GM21737 (cell line): Measurements from ENCODE around the gene SUSD6.
"Not testable (repeated sequence)": the region's sequence is repeated elsewhere in the genome, so short reads cannot be mapped to it uniquely, and the experiment has no call there.

Experiments used
- ATAC-seq: cut with Tn5 transposase; IDR thresholded peaks from one replicate; pipeline ENCODE4 v1.9.1; 2021; ENCODE audit warnings: mild to moderate bottlenecking, moderate library complexity; ENCODE audit not compliant: unreplicated experiment

SUSD6 gene

GRCh38 chr14:69620211-69620611 lies 8.8 kb downstream of the SUSD6 start:
- ATAC-seq = no peak

- no peak for ATAC-seq
Measured at GRCh38 chr14:69620981-69621380, 9.6 kb downstream of the SUSD6 start.

GRCh38 chr14:69624136-69624535 lies 12.7 kb downstream of the SUSD6 start:
- no peak for ATAC-seq

GRCh38 chr14:69625299-69626131 lies 14.1 kb downstream of the SUSD6 start:
- peak; percentile 86 for ATAC-seq

GRCh38 chr14:69626132-69626500 lies 14.7 kb downstream of the SUSD6 start:
- no peak for ATAC-seq

- no peak for ATAC-seq
Measured at GRCh38 chr14:69629225-69630127, 18.1 kb downstream of the SUSD6 start.

- ATAC-seq = no peak
Measured at GRCh38 chr14:69630360-69630759, 19.0 kb downstream of the SUSD6 start.

GRCh38 chr14:69631509-69631908 lies 20.1 kb downstream of the SUSD6 start:
- no peak for ATAC-seq

GRCh38 chr14:69632164-69632563 lies 20.8 kb downstream of the SUSD6 start:
- no peak for ATAC-seq

- no peak for ATAC-seq
Measured at GRCh38 chr14:69632593-69633151, 21.3 kb downstream of the SUSD6 start.

- no peak for ATAC-seq
Measured at GRCh38 chr14:69633238-69633637, 21.8 kb downstream of the SUSD6 start.

GRCh38 chr14:69635981-69636639 lies 24.7 kb downstream of the SUSD6 start:
- no peak for ATAC-seq

- no peak for ATAC-seq
Measured at GRCh38 chr14:69636718-69637480, 25.5 kb downstream of the SUSD6 start.

GRCh38 chr14:69637503-69638031 lies 26.2 kb downstream of the SUSD6 start:
- no peak for ATAC-seq

GRCh38 chr14:69640931-69641330 lies 29.5 kb downstream of the SUSD6 start:
- ATAC-seq = no peak

GRCh38 chr14:69642212-69642793 lies 30.9 kb downstream of the SUSD6 start:
- ATAC-seq = not testable (repeated sequence)

- ATAC-seq = no peak
Measured at GRCh38 chr14:69643430-69644200, 32.2 kb downstream of the SUSD6 start.

GRCh38 chr14:69644814-69645213 lies 33.4 kb downstream of the SUSD6 start:
- no peak for ATAC-seq

- no peak for ATAC-seq
Measured at GRCh38 chr14:69647213-69647612, 35.8 kb downstream of the SUSD6 start.
